Activated CD8-positive, alpha-beta memory T cell treated with anti-CD3 and anti-CD28 coated beads, Interleukin-2, amount 10 ng/mL, durations not matched to agents 7 days and 5 days (primary cell): Measurements from ENCODE around the gene PTPDC1. TPM values are rescaled to one million over a fixed set of nuclear protein-coding genes. Genes with fewer than 3 reads are reported as not detected.

Source experiments
- ATAC-seq: fragments of 150-1000 bp; cut with Tn5 transposase; one replicate; pipeline ENCODE4 v1.10.0; 2021; ENCODE audit warnings: moderate library complexity
- CTCF ChIA-PET: fragments of 350-600 bp; sonication (Branson Sonifier 250); formaldehyde crosslinking; loops from one replicate; lab custom pipeline; 2021; ENCODE audit warnings: antibody characterized with exemption; lab: Charles Lee
- DNase-seq: peaks from one replicate; pipeline ENCODE4 v3.0.0-alpha.2; 2020
- H3K27ac Mint-ChIP-seq: one replicate; pipeline ENCODE4 v1.8.0; 2021; ENCODE audit warnings: mild to moderate bottlenecking, mixed read lengths
- H3K27me3 Mint-ChIP-seq: one replicate; pipeline ENCODE4 v1.8.0; 2021; ENCODE audit warnings: mixed read lengths
- H3K36me3 Mint-ChIP-seq: one replicate; pipeline ENCODE4 v1.8.0; 2021; ENCODE audit warnings: mild to moderate bottlenecking, mixed read lengths
- H3K4me1 Mint-ChIP-seq: one replicate; pipeline ENCODE4 v1.8.0; 2021; ENCODE audit warnings: mixed read lengths
- H3K4me3 Mint-ChIP-seq: one replicate; pipeline ENCODE4 v1.8.0; 2021; ENCODE audit warnings: mild to moderate bottlenecking, moderate library complexity, mixed read lengths
- H3K9me3 Mint-ChIP-seq: one replicate; pipeline ENCODE4 v1.8.0; 2022; ENCODE audit warnings: low read depth, mixed read lengths
- total RNA-seq, 2 experiments: library from RNA; stranded (reverse); gene quantifications; one replicate each; pipeline ENCODE4 v1.2.3, GENCODE V29; 2021

The PTPDC1 gene
- total RNA-seq, 2 experiments from 2014 or later = 5.2 to 6.5 TPM

- peaks cover 8% of the 10 kb centered on the region for H3K27me3 Mint-ChIP-seq
- H3K4me1 Mint-ChIP-seq = peaks cover 14% of the 10 kb centered on the region
- DNase-seq (peak; percentile 23), ATAC-seq (no peak)
- peaks cover 3% of the 10 kb centered on the region for H3K36me3 Mint-ChIP-seq
- no peak overlapping the region for H3K4me3 Mint-ChIP-seq
- no peak overlapping the region for H3K27ac Mint-ChIP-seq
- H3K9me3 Mint-ChIP-seq = peaks cover 3% of the 10 kb centered on the region
- CTCF ChIA-PET = no interaction called here
These were observed 72.2 kb downstream of the PTPDC1 start for GRCh38 chr9:94156348-94157049.

GRCh38 chr9:94157050-94157801, 73.0 kb downstream of the PTPDC1 start:
- peaks cover 3% of the 10 kb centered on the region for H3K9me3 Mint-ChIP-seq
- H3K27me3 Mint-ChIP-seq = peaks cover 8% of the 10 kb centered on the region
- peaks cover 14% of the 10 kb centered on the region for H3K4me1 Mint-ChIP-seq
- CTCF ChIA-PET = interaction anchor here (1.5 kb wide), 1 partner anchor 9 kb away, joined by 4 read pairs; no protein-coding TSS in a partner anchor
- peaks cover 3% of the 10 kb centered on the region for H3K36me3 Mint-ChIP-seq
- ATAC-seq (no peak), DNase-seq (peak; percentile 12)
- no peak overlapping the region for H3K4me3 Mint-ChIP-seq
- H3K27ac Mint-ChIP-seq = no peak overlapping the region

Other genes with a start within 250 kb of the PTPDC1 start
- gene BARX1, start 129.1 kb upstream of the PTPDC1 start, total RNA-seq = not detected
- 1 to 10 TPM; 7.7 to 8.9 TPM for gene ZNF169, start 174.8 kb downstream of the PTPDC1 start, total RNA-seq
- gene NUTM2F, start 244.2 kb downstream of the PTPDC1 start, total RNA-seq = not detected